NCI-H2227 (cell line): ENCODE measurements around the gene GMEB2.

Experiments
- DNase-seq: peaks from one replicate; lab custom pipeline; 2025; ENCODE audit not compliant: unreplicated experiment; lab: John Stamatoyannopoulos, UW

The GMEB2 gene

DNA sequence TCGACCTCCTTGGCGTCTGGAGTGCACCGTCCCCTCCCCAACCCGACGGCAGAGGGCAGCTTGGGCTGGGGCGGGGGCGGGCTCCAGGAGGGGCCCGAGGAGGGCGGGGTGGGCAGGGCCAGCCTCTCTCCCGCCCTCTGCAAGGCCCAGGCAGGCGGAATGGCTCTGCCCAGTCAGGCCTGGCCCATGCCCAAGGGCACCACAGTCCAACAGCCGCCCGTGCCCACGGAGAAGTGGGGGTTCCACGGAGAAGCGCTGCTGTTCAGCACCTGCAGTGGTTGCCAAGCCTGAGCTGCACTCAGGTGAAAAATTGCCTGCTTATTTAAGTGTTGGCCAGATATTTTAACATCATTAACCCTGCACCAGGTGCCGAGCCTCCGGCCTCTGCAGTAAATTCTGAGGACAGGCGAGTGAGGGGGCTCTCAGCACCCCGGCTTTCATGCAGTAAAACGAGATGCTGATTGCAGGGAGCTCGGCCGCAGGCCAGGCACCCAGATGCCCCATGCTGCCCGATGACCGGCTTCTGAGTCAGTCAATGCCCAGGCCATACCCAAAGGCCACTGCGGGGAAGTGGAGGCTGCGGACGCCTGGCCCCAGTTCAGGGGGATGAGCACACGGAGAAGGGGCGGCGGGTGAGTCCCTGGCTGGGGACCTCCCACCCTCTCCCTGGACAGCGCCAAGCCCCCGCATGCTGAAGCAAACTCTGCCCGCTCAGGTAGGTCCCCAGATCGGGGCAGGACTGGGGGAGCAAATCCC, 79.0 kb downstream of the GMEB2 start, which contains the start of gene SRMS:
Gene SRMS, minus strand, starts transcription at position 25 of the 756 bp plus-strand sequence. CDS start 286 bp downstream, outside the sequence.
- no peak for DNase-seq

DNA sequence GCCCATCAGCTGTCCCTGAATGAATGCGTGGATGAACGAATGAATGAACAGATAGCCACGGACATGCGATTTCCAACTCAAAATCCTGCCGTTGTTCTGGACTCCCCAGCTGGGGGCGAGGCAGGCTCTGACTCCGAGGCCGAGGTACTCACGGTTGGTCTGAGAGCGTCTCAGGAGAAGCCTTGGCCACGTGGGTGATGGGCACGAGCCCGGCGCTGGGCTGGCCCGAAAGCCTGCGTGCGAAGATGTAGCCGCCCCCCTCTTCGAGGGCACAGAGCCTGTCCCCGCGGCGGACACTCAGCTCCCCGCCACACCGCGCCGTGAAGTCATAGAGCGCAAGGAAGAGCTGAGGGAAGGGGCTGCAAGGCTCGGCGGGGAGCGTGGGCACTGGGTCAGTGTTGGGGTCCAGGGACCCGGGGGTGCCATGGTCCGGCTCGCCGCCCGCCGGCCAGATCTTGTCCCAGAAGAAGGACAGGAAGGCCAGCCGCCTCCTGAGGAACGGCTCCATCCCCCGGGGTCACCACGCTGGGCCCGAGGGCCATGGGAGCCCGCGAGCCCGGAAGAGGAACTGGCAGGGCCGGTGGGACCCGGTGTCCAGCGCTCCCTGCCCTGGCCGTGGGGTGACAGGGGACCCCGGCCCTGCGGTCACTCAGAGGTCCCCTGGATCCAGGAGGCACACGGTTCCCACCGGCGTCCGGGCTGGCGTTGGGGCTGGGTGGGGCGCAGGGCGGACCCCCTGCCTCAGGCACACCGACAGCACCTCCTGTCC, 79.8 kb downstream of the GMEB2 start:
- DNase-seq = no peak

- no peak for DNase-seq
Observed at GRCh38 chr20:63546256-63546955, 80.5 kb downstream of the GMEB2 start.

DNA sequence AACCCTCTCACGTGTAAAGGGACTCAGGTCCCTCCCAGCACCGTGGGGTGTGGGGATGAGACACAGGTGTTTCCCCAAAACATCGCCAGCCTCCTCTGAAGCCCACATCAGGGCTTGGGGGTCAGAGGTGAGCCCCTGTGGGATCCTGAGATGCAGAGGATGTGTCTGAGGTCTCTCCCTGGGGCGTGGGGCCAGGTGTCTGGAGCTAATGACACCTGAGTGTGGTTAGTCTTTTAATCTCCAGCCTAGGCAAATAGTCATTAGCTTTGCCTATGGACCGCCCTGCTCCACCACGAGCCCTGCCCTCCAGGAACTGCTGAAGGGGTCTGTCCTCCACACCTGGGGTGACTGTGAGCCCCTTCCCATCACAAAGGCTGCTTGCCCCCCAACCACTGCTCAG, 81.1 kb downstream of the GMEB2 start:
- no peak for DNase-seq

DNA sequence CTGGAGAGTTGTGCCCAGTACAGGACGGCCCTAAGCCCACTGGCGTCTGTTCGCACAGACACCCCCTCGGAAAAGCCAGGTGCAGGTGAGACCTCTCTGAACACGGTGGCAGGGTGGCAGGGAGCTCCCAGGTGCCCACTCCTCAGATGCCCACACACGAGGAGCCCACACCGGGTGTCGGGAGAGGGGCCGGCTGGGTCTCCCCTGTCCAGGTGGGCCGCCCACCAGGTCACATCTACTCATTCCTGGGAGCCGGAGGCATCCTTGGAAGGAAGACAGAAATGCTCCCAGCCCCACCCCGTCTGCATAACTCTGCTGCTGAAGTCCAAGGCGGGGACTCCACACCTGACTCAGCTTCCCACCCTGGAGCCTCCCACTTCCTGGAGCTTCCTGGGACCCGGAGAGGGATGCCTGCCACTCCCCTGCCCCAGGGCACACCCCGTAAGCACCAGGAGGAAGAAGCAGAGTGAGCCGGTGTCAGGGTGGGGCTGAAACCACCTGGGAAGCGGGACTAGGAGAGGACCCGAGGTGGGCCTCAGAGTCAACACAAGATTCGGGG, 81.9 kb downstream of the GMEB2 start:
- DNase-seq = no peak

DNA sequence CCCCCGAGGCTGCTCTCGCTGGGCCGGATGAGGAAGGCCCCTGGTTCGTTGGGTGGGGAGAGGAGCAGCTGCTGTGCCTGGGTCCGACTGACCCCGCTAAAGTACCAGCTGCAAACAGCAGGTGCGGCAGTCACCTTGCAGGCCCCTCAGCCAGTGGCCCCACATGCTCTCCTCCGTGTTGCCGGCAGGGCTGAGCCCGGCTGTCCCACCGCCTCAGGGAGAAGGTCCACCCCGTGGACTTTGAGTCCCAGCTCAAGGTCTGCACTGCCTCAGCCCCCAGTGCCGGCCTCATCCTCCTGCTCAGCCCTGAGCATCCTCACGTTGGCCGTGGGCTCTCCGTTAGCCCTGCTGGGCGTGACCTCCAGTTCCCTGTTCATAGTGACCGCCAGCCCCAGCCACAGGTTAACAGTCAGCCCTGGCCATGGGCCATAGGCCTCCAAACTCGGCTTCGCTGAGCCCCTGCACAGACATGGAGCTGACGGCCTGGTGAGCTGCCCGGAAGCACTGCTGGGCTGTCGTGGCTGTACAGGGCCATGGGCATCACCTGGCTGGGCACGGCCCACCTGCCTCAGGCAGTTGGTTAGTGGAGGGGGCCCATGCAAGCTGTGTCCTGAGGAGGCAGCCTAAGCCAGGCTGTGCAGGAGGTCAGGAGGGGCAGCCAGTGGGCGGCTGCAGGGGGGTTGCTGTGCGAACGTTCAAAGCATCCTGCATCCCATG, 82.5 kb downstream of the GMEB2 start:
- DNase-seq = no peak

DNA sequence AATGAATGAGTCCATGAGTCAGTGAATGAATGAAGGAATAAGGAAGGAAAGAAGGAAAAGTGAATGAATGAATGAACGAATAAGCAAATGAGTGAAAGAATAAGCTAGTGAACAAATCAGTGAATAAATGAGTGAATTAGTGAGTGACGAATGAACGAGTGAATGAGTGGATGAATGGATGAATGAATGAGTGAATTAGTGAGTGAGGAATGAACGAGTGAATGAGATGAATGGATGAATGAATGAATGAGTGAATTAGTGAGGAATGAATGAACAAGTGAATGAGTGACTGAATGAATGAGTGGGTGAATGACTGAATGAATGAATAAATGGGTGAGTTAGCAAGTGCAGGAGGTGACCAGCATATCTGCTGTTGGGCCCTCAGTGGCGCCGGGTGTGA, 83.2 kb downstream of the GMEB2 start:
- no peak for DNase-seq

DNA sequence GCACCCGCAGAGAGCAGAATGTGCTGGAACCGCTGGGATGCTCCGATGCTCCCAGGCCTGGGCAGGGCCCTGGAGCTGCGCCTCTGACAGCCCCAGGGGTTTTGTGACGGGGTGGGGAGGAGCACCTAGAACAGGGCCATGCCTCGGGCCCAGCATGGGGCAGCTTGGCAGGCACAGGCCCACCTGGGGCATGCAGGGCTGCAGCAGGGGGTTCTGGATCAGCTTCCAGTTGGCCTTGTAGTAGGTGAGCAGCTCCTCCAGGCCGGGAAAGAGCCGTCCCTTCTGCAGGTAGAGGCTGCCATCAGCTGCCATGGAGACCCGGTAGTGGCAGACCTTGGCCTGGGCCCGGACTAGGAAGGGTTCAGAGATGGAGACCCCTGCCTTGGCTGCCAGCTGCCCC, 83.8 kb downstream of the GMEB2 start:
- no peak for DNase-seq

DNA sequence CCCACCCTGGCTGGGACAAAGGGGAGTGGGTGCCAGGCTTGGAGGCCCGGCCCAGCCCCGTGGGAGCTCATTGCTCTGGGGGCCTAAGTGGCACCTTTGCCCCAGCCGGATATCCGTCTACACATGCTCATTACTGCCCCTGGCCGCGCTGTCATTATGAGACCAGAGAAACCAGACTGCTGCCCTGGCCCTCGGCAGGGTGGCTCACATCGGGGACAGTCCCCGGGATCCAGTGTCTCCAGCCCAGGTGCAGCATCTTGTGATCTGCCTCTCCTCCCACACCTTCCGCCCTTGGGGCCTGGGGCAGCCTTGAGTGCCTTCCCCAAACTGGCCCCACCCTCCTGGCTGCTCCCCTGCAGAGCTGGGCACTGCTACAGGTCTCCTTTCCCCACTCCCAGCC, 84.2 kb downstream of the GMEB2 start:
- no peak for DNase-seq

DNA sequence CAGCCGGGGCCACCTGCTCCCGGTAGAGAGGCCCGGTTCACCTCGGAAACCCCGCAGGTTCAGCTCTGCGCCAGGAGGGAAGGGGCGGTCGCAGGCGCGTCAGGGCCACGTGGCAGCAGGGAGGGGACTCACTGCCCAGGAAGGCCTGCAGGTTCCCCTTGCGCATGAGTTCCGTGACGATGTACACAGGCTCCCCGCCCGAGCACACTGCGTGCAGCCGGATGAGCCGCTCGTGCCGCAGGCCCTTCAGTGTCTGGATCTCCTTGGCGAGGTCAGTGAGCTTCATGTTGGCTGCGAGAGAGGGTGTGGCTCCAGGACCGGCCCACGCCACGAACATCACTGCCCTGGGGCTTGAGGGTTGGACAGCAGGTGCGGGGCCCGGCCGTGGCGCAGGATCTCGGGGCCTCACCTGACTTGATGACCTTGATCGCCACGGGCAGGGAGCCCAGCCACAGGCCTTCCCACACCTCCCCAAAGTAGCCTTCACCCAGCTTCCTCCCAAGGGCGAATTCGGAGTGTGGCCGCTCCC, 84.8 kb downstream of the GMEB2 start:
- DNase-seq = no peak

- DNase-seq = no peak
Observed at GRCh38 chr20:63541371-63541770, 85.5 kb downstream of the GMEB2 start.

DNA sequence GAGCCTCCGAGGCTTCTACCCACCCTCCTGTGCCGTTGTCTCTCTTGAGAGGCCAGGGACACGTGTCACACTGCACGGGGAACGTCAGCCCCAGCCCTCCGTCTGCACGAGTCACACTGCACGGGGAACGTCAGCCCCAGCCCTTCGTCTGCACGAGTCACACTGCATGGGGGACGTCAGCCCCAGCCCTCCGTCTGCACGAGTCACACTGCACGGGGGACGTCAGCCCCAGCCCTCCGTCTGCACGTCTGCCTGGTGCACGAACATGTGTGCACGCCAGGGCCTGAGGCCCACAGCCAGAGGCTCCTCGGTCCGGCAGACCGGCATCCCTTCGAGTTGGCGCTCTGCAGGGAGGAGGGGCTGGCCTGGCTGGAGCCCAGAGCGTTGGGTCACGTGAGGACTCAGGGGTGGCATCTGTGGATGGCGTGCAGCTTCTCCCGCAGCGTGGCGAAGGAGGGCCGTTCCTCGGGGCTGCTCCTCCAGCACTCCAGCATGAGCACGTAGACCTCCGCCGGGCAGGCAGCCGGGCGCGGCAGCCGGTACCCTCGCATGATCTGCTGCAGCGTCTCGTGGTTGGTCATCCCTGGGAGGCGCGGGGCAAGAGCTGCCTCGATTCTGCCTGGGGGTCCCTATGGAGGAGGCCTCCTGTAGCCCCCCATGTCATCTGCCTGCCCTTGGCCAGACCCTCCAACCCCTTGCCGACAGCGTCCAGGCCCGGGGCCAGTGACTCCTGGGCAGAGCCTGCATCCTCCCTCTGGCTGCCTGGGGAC, 86.3 kb downstream of the GMEB2 start:
- no peak for DNase-seq

DNA sequence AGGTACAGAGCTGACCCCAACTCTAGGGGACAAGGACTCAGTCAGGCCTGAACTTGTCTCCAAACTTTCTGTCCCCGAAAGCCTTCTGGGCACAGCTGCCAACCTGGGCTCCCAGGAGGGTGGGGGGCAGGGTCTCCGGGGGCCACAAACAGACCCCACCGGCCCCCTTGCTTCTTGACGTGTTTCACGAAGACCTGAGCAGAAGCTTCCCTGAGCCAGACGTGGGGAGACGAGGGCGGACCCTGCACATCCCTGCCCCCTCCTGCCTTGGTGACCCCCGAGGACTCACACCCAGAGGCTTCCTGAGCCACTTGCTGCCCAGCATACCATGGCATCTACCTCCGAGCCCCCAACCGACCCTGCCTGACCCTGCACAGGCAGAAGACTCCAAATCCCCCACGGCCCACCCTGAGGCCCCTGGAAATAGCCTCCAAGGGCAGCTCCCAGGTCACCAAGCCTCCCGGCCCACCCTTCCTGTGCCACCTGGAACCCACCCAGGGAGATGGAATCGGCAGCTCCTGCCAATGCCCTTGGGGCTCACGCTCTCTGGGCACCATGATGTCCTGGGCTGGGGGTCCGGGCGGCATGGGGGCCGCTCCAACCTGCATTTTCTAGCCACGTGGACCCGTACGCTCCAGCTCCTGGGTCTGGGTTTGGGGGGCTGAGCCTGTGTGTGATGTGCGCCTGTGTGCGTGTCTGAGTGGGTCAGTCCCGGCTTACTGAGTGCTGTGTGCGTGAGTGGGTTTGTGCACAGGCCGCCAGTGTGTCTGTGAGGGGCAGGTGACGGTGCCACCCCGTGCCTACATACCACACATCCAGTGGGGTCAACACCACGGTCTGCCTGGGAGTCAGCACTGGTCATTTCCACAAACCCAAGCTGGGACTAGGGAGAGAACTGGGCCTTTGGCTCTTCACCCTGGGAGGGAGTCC, 87.2 kb downstream of the GMEB2 start:
- DNase-seq = no peak

GRCh38 chr20:63539092-63539430, 87.8 kb downstream of the GMEB2 start:
- DNase-seq = no peak

GRCh38 chr20:63538204-63539091, 88.5 kb downstream of the GMEB2 start:
- no peak for DNase-seq
